ENCODE results near the gene SCO1.
A peak's percentile ranks its signal among the peaks of the same experiment; 100 is the strongest.
"Not testable (repeated sequence)": the region's sequence is repeated elsewhere in the genome, so short reads cannot be mapped to it uniquely, and the experiment has no call there.

SCO1 gene

GRCh38 chr17:10697092-10698081 is at the start of gene SCO1, which contains the start of gene ADPRM:
TSS of gene SCO1 (minus strand) at chr17:10697533. CDS start at chr17:10697507, 26 bp downstream.
TSS of gene ADPRM (plus strand) at chr17:10697594. CDS start at chr17:10704927, 7,333 bp downstream.
- DNase-seq = peak; percentile 56

GRCh38 chr17:10745231-10745630 is 47.9 kb upstream of the SCO1 start:
- no peak for DNase-seq

DNA sequence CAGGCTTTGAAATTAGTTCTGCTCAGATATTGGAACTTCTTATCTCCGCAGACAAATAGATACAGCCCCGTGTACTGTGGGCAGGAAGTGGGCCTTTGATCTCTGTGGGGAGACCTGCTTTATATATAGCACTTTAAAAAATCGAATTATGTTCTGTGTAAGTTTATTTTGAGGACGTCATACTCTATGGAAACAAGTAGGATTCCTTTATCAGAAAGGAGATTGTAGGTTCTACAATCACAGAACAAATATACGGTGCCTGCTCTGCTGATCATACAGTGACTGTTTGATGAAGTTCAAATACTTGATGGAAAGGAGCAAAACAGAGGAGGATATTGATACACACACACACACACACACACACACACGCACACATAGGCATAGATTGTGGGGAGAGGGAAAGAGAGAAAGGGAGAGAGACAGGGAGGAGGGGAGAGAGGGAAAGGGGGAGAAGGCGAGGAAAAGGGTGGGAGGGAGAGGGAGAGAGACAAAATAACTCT is 47.2 kb upstream of the SCO1 start:
- no peak for DNase-seq

DNA sequence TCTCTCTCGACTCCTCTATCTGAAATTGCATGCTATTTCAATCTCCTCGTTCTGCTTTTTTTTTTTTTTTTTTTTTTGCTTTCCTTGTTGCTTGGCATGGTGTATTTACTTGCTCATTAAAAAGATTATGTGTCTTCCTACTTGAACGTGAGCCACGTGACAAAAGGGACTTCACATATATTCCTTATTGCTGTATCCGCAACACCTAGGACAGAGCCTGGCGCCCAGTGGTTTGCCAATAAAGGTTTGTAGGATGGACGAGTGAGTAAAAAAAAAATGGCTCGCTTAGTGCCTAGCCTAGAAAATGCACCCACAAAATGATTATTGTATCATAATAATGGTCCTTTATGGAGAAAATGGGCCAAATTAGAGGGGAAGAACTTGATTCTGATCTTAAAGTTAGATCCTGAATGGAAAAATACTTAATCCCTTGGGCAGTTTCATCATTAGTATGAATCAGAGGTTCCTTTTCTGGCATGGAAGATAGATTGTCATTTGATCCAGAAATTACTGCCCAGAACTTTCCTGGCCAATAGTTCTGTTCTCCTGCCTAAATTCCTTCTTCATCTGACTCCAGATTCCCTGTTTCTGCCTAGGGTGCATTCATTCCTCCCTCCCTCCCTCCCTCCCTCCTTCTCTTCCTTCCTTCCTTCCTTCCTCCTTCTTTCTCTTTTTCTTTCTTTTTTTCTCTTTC is 46.1 kb upstream of the SCO1 start:
- DNase-seq = no peak

GRCh38 chr17:10742431-10742830 is 45.1 kb upstream of the SCO1 start:
- DNase-seq = no peak

DNA sequence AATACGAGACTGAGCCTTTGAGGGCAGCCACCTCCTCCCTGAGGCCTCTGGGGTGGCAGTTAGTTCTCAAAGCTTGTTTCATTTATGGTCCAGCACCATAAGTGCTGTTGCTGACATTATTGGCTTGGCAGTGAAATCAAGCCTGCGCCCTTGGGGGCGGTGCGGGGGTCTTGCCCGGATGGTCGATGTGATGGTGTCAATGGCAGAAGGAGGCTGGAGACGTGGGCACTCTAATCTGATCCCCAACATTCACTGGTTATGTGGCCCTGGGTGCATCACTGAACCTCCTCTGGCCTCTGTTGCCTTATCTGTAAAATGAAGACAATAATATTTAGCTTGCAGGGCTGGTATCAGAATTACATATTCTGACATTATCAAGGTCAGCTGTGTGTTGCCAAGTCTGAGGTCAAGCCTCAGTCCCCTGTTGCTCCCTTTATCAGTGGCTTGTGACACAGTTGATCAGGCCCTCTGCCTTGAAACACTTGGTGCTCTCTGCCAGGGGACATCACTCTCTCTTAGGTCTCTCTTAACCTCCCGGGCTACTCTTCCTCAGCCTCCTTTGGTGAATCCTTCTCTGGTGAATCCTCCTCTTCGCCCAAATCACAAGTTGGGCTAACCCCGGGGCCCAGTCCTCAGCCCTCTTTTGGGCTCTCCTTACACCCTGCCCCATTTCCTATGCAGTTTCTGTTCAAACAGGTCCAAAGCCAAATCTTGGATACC is 44.2 kb upstream of the SCO1 start:
- DNase-seq = no peak

GRCh38 chr17:10739386-10739785 is 42.1 kb upstream of the SCO1 start:
- DNase-seq = no peak

DNA sequence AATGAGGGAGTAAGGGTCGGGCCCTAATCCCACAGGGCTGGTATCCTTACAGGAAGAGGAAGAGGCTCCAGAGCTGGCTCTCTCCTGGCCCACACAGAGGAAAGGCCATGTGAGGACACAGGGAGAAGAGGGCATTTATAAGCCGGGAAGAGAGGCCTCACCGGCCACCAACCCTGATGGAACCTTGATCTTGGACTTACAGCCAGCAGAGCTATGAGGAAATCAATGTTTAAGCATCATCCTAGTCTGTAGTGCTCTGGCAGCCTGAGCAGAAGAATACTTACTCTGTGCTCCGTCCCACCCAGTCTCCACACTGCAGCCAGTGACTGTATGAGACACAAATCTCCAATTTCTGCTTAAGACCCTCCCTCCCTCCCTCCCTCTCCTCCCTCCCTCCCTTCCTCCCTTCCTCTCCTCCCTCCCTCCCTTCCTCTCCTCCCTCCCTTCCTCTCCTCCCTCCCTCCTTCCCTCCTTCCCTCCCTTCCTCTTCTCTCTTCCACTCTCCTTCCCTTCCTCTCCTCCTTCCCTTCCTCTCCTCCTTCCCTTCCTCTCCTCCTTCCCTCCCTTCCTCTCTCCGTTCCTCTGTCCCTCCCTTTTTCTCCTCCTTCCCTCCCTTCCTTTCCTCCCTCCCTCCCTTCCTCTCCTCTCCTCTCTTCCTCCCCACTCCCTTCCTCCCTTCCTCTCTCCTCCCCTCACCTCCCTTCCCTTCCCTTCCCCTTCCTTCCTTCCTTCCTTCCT is 41.4 kb upstream of the SCO1 start:
- DNase-seq = no peak

DNA sequence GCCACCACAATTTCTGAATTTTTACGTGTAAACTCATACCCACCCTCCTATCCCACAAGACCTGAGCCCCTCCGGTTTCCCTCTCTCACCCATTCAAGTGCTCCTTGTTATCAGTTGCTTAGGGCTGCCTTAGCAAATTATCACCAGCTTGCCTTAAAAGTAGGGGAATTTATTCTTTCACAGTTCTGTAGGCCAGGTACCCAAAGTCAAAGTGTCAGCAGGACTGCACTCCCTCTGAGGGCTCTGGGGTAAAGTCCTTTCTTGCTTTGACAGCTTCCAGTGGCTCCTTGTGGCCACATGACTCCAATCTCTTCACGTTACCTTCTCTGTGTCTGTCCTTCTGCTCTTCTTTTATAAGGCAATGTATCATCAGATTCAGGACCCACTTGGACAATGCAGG is 40.4 kb upstream of the SCO1 start:
- DNase-seq = no peak

DNA sequence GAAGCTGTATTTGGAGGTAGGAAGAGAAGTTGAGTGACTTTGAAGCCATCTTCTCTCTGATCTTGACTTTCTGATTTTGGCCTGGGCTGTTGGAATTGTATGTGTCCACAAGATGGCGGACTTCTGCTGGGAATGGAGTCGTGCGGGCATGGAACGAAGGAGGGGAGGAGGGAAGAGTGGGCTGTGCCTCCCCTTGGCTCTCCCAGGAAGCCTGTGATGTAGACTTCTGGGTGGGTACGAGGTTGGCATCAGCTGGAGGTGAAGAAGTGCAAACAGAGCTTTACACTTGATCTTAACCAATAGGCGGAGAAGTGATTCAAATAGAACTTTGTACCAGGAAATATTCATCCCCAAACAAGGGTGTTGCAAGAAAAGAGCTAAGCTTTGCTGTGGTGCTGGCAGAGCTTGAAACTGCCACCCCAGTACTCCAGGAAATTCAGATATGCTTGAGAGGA is 39.9 kb upstream of the SCO1 start:
- no peak for DNase-seq

GRCh38 chr17:10735821-10736220 is 38.5 kb upstream of the SCO1 start:
- DNase-seq = no peak

DNA sequence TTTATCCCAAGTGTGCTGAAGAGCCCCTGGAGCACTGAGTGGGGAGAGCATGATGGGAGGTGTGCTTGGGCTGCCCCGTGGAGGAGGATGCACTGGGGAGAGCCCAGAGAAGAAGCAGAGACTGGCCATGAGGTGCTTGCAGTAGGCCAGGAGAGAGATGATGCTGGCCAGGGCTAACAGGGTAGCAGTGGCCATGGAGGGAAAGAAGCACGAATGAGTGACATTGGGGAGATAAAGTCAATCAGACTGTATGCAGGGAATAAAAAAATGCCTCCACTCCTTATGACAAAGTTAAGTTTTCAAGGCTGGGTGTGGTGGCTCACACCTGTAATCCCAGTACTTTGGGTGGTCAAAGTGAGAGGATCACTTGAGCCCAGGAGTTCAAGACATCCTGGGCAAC is 37.9 kb upstream of the SCO1 start:
- DNase-seq = no peak

GRCh38 chr17:10733666-10734065 is 36.3 kb upstream of the SCO1 start:
- DNase-seq = no peak

DNA sequence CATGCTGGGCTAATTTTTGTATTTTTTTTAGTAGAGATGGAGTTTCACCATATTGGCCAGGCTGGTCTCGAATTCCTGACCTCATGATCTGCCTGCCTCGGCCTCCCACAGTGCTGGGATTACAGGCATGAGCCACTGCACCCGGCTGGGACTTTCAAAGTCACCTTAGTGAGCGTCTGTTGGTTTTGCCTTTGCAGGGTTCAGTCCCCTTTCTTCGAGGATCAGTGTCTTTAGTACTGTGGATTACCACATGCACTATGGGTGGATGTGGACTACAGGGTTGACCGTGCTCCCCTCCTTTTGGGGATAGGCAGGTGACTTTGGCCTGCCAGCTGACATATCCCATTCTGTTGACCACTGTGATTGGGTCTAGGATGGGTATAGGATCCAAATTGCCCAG is 34.8 kb upstream of the SCO1 start:
- not testable (repeated sequence) for DNase-seq

DNA sequence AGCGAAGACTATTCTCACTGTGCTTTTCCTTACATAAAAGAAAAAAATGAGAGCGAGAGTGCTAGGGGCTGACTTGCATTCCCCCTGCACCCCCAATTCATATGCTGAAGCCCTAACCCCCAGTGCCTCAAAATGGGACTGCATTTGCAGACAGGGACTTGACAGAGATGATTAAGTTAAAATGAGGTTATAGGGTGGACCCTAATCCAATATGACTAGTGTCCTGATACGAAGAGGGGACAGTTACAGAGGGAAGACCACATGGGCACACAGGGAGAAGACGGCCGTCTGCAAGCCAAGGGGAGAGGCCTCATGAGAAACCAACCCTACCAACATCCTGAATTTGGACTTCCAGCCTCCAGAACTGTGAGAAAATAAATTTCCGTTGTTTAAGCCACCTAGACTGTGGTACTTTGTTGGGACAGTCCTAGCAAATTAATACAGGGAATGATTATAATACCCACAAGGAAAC is 34.1 kb upstream of the SCO1 start:
- no peak for DNase-seq

DNA sequence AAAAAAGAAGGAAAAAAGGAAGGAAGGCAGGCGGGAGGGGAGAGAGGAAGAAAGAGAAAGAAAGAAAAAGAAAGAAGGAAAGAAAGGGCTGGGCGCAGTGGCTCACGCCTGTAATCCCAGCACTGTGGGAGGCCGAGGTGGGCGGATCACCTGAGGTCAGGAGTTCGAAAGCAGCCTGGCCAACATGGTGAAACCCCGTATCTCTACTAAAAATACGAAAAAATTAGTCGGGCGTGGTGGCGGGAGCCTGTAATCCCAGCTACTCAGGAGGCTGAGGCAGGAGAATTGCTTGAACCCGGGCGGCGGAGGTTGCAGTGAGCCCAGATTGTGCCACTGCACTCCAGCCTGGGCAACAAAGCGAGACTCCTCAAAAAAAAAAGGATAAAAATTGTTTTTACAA is 32.9 kb upstream of the SCO1 start:
- DNase-seq = not testable (repeated sequence)

DNA sequence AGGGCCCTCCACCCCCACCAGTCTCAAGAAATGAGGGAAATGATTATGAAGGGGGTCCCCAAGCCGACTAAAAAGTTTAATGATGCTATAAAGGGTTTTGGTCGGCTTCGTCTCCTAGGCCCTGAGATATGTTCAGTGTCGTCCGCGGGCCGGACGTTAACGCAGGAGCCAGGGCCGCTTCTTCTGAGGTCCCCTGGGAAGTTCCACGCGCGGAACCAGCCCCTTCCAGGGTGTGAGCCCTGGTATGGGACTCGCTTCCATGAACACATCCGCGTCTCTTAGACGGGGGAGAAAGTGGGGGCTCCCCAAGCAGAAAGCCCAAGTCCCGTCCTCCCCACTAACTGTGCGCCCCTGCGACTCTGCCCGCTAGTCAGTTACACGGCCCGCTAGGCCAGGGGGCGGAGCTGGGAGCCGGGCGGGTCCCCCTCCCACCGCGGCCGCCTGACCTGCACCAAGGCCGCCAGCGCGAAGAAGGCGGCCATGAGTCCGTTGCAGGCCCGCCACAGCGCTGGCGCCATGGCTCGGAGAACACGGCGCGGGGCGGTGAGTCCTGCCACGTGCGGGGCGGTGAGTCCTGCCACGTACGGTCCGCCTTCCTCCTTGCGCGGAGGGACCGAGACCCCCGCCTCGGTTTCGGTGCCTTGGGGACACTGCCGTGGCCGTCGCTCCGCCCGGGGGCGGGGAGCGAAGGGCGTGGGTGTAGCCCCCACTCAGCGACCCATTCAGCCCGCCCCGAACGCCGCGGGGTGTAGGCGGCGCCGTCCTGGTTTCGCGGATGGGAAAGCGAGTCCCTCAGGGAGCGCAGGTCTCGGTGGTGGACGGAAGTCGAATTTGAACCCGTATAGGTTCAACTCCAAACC is 32.2 kb upstream of the SCO1 start, which contains the start of gene TMEM220:
Gene TMEM220, minus strand, starts transcription at position 690 of the 860 bp plus-strand sequence. Its CDS starts 172 bp downstream, at position 518.
- no peak for DNase-seq

DNA sequence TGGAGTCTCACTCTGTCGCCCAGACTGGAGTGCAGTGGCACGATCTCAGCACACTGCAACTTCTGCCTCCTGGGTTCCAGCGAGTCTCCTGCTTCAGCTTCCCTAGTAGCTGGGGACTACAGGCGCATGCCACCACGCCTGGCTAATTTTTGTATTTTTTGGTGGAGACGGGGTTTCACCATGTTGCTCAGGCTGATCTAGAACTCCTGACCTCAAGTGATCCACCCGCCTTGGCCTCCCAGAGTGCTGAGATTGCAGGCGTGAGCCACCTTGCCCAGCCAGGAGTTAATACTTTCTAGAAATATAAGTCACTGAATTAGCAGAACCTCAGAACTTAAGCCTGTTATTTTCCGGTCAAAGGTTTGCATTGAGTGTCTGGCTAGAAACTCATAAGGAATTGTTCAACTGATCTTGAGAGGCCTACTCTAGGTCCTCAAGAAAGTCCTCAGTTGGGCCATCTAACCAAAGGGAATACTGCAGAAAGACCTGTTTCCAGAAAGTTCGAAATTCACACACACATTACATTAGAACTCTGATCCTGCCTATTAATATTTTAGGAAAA is 31.1 kb upstream of the SCO1 start:
- no peak for DNase-seq

DNA sequence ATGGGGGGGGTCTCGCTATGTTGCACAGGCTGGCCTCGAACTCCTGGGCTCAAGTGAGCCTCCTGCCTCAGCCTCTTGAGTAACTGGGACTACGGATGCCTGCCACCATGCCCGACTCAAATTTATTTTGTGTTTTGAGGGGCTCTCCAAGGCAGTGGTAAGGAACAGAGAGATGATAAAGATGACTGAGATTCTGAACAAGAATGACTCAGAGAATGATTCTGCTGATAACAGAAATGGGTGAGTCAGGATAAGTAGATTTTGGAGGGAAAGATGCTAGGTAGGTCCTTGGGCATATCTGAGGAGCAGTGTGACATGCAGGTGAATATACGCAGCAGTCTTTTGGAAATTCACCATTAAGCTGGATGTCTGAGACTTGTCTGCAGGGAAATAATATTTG is 29.9 kb upstream of the SCO1 start:
- no peak for DNase-seq

- no peak for DNase-seq
Observed at GRCh38 chr17:10726196-10726595, 28.9 kb upstream of the SCO1 start.

DNA sequence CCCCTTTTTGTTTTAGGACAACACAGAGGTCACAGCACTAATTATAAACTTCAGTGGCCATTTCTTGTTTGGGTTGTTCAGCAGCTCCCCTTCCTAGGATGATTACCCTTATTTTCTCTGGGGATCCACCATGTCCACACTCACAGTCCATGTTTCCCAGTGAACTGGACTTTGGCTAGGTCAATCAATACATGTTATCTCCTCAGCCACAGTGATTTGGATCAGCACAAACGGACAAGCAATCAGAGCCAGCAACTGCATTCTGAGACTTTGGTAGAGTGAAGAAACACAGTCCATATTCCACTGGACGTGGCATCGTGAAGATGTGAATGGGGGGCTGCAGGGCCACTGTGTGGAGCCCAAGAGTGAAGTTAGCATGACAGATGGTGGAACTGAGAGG is 27.9 kb upstream of the SCO1 start:
- DNase-seq = no peak

Data from NCI-H524 treated with DMSO at 0.1 percent for 48 hours (cell line).